WTC11 (cell line): ENCODE results near the gene COL1A1. TPM values are rescaled to one million over a fixed set of nuclear protein-coding genes. Genes with fewer than 3 reads are reported as not detected.

Source experiments
- ATAC-seq: fragments of 200-7000 bp; cut with Tn5 transposase; 2 replicates; pipeline ENCODE4 v1.10.0; 2021; ENCODE audit warnings: mild to moderate bottlenecking, moderate library complexity
- CTCF ChIA-PET: fragments of 300-600 bp; sonication (Branson Sonifier 250); formaldehyde crosslinking; loops from one replicate; lab custom pipeline; 2021; ENCODE audit warnings: antibody characterized with exemption; lab: Charles Lee
- POLR2A ChIA-PET: fragments of 350-600 bp; sonication (Branson Sonifier 250); formaldehyde crosslinking; loops from one replicate; lab custom pipeline; 2021; ENCODE audit warnings: antibody characterized with exemption; lab: Charles Lee
- DNase-seq: peaks from one replicate; pipeline ENCODE4 v3.0.0; 2021; ENCODE audit warnings: low spot score
- H3K27ac Mint-ChIP-seq: 2 replicates; pipeline ENCODE4 v1.8.0; 2021; ENCODE audit warnings: mixed read lengths
- H3K27me3 Mint-ChIP-seq: 2 replicates; pipeline ENCODE4 v1.8.0; 2021; ENCODE audit warnings: low read depth, mild to moderate bottlenecking, moderate library complexity, mixed read lengths
- H3K36me3 Mint-ChIP-seq: 2 replicates; pipeline ENCODE4 v1.8.0; 2021; ENCODE audit warnings: mixed read lengths
- H3K4me1 Mint-ChIP-seq: 2 replicates; pipeline ENCODE4 v1.8.0; 2022; ENCODE audit warnings: mixed read lengths
- H3K4me3 Mint-ChIP-seq: 2 replicates; pipeline ENCODE4 v1.8.0; 2021; ENCODE audit warnings: mild to moderate bottlenecking, moderate library complexity, mixed read lengths
- H3K9me3 Mint-ChIP-seq: 2 replicates; pipeline ENCODE4 v1.8.0; 2021; ENCODE audit warnings: mixed read lengths
- CREM ChIP-seq: sonication (generic); formaldehyde crosslinking; IDR thresholded peaks from 2 replicates; pipeline ENCODE4 v1.8.1; 2022; ENCODE audit warnings: mild to moderate bottlenecking, missing genetic modification reagents, moderate library complexity
- E2F5 ChIP-seq: sonication (generic); formaldehyde crosslinking; IDR thresholded peaks from 2 replicates; pipeline ENCODE4 v1.8.1; 2022; ENCODE audit warnings: mild to moderate bottlenecking, moderate library complexity, missing genetic modification reagents
- GABPB1 ChIP-seq: sonication (generic); formaldehyde crosslinking; IDR thresholded peaks from 2 replicates; pipeline ENCODE4 v1.8.1; 2023; ENCODE audit warnings: mild to moderate bottlenecking, missing genetic modification reagents
- JUN ChIP-seq: sonication (generic); formaldehyde crosslinking; IDR thresholded peaks from 2 replicates; pipeline ENCODE4 v1.8.0; 2023; ENCODE audit warnings: mild to moderate bottlenecking, missing genetic modification reagents
- MXD4 ChIP-seq: fragments of 250-450 bp; sonication (Bioruptor Pico); IDR thresholded peaks from 2 replicates; pipeline ENCODE4 v1.8.0; 2021; ENCODE audit warnings: mild to moderate bottlenecking, moderate library complexity, borderline replicate concordance
- NFATC4 ChIP-seq: fragments of 250-450 bp; sonication (Bioruptor Pico); IDR thresholded peaks from 2 replicates; pipeline ENCODE4 v1.9.0; 2021; ENCODE audit warnings: mild to moderate bottlenecking
- PRDM15 ChIP-seq: sonication (generic); formaldehyde crosslinking; IDR thresholded peaks from 2 replicates; pipeline ENCODE4 v1.8.0; 2022; ENCODE audit warnings: missing genetic modification reagents
- PRRX2 ChIP-seq: fragments of 250-450 bp; sonication (Bioruptor Pico); IDR thresholded peaks from 2 replicates; pipeline ENCODE4 v1.8.0; 2021; ENCODE audit warnings: mild to moderate bottlenecking
- STAT6 ChIP-seq: sonication (generic); formaldehyde crosslinking; conservative IDR thresholded peaks from 2 replicates; pipeline ENCODE4 v1.8.1; 2023; ENCODE audit warnings: mild to moderate bottlenecking, low read depth, missing genetic modification reagents, moderate library complexity
- TEAD1 ChIP-seq: sonication (generic); formaldehyde crosslinking; IDR thresholded peaks from 2 replicates; pipeline ENCODE4 v1.8.0; 2022; ENCODE audit warnings: mild to moderate bottlenecking, missing genetic modification reagents
- TP53 ChIP-seq: sonication (generic); formaldehyde crosslinking; IDR thresholded peaks from 2 replicates; pipeline ENCODE4 v1.8.1; 2023; ENCODE audit warnings: mild to moderate bottlenecking, missing genetic modification reagents
- USF1 ChIP-seq: sonication (generic); formaldehyde crosslinking; IDR thresholded peaks from 2 replicates; pipeline ENCODE4 v1.8.0; 2022; ENCODE audit warnings: mild to moderate bottlenecking, missing genetic modification reagents
- ZBTB21 ChIP-seq: sonication (generic); formaldehyde crosslinking; IDR thresholded peaks from 2 replicates; pipeline ENCODE4 v1.8.1; 2023; ENCODE audit warnings: mild to moderate bottlenecking, missing genetic modification reagents, borderline replicate concordance
- ZNF121 ChIP-seq: sonication (generic); formaldehyde crosslinking; IDR thresholded peaks from 2 replicates; pipeline ENCODE4 v1.8.0; 2023; ENCODE audit warnings: missing genetic modification reagents
- ZNF138 ChIP-seq: sonication (generic); formaldehyde crosslinking; conservative IDR thresholded peaks from 2 replicates; pipeline ENCODE4 v1.8.1; 2022; ENCODE audit warnings: mild to moderate bottlenecking, moderate library complexity, missing genetic modification reagents
- ZNF671 ChIP-seq: fragments of 250-450 bp; sonication (Bioruptor Pico); IDR thresholded peaks from 2 replicates; pipeline ENCODE4 v1.8.0; 2021; ENCODE audit warnings: mild to moderate bottlenecking
- total RNA-seq: library from RNA; stranded (reverse); gene quantifications from 3 replicates; pipeline ENCODE4 v1.2.3, GENCODE V29; 2021
- TF ChIP-seq, protein P1 (sequence below): sonication (generic); formaldehyde crosslinking; IDR thresholded peaks from 2 replicates; pipeline ENCODE4 v1.8.1; 2023; ENCODE audit warnings: mild to moderate bottlenecking, missing genetic modification reagents, borderline replicate concordance
- TF ChIP-seq, protein P2 (sequence below): sonication (generic); formaldehyde crosslinking; IDR thresholded peaks from 2 replicates; pipeline ENCODE4 v1.8.1; 2022; ENCODE audit warnings: low read depth, mild to moderate bottlenecking, moderate library complexity, missing genetic modification reagents, borderline replicate concordance

The COL1A1 gene
- total RNA-seq, 1 experiment from 2014 or later: 52.1 TPM

DNA sequence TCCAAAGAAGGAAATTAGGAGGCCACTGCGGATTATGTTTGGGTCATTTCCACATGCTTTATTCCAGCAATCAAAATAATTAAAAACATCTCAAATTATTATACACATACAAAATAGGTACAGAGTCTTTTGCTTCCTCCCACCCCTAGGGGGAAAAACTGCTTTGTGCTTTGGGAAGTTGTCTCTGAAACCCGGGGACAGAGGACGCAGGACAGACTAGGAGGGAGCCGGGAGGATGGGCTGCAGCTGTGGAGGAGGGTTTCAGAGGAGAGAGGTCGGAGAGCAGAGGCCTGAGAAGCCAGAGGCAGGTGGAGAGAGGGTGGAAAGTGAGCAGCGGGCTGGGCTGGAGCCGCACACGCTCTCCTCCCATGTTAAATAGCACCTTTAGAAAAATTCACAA lies 17.4 kb downstream of the COL1A1 start:
- no peaks in the 10 kb centered on the region for H3K9me3 Mint-ChIP-seq
- peaks cover 17% of the 10 kb centered on the region for H3K36me3 Mint-ChIP-seq

More for the DNA sequence above, 17.4 kb downstream of the COL1A1 start:
- no peak overlapping the region for H3K27ac Mint-ChIP-seq
- ChIA-PET POLR2A (no interaction called here), CTCF (interaction anchor here (1.0 to 1.9 kb wide), 2 partner anchors 90 kb away, joined by 3 to 4 read pairs; partner anchors contain the start of gene TMEM92)
- DNase-seq (no peak), ATAC-seq (peak; percentile 80)
- H3K4me1 Mint-ChIP-seq: peaks cover 32% of the 10 kb centered on the region
- no peak overlapping the region for H3K4me3 Mint-ChIP-seq
- no peak for TF ChIP-seq GABPB1 (CRISPR knock-in tag)
- TF ChIP-seq PRRX2: no peak
- TF ChIP-seq ZNF138 (CRISPR knock-in tag): no peak
- no peak for TF ChIP-seq E2F5 (CRISPR knock-in tag)
- TF ChIP-seq USF1 (CRISPR knock-in tag): no peak
- no peak for TF ChIP-seq JUN (CRISPR knock-in tag)
- TF ChIP-seq MXD4 (CRISPR knock-in tag): no peak
- no peak for TF ChIP-seq PRDM15 (CRISPR knock-in tag)
- no peak for TF ChIP-seq ZBTB21 (CRISPR knock-in tag)
- TF ChIP-seq TEAD1 (CRISPR knock-in tag): no peak
- TF ChIP-seq, protein P1, sequence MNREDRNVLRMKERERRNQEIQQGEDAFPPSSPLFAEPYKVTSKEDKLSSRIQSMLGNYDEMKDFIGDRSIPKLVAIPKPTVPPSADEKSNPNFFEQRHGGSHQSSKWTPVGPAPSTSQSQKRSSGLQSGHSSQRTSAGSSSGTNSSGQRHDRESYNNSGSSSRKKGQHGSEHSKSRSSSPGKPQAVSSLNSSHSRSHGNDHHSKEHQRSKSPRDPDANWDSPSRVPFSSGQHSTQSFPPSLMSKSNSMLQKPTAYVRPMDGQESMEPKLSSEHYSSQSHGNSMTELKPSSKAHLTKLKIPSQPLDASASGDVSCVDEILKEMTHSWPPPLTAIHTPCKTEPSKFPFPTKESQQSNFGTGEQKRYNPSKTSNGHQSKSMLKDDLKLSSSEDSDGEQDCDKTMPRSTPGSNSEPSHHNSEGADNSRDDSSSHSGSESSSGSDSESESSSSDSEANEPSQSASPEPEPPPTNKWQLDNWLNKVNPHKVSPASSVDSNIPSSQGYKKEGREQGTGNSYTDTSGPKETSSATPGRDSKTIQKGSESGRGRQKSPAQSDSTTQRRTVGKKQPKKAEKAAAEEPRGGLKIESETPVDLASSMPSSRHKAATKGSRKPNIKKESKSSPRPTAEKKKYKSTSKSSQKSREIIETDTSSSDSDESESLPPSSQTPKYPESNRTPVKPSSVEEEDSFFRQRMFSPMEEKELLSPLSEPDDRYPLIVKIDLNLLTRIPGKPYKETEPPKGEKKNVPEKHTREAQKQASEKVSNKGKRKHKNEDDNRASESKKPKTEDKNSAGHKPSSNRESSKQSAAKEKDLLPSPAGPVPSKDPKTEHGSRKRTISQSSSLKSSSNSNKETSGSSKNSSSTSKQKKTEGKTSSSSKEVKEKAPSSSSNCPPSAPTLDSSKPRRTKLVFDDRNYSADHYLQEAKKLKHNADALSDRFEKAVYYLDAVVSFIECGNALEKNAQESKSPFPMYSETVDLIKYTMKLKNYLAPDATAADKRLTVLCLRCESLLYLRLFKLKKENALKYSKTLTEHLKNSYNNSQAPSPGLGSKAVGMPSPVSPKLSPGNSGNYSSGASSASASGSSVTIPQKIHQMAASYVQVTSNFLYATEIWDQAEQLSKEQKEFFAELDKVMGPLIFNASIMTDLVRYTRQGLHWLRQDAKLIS: no peak
- TF ChIP-seq, protein P2, sequence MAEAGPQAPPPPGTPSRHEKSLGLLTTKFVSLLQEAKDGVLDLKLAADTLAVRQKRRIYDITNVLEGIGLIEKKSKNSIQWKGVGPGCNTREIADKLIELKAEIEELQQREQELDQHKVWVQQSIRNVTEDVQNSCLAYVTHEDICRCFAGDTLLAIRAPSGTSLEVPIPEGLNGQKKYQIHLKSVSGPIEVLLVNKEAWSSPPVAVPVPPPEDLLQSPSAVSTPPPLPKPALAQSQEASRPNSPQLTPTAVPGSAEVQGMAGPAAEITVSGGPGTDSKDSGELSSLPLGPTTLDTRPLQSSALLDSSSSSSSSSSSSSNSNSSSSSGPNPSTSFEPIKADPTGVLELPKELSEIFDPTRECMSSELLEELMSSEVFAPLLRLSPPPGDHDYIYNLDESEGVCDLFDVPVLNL (CRISPR knock-in tag): no peak
- TF ChIP-seq NFATC4 (CRISPR knock-in tag): no peak
- TF ChIP-seq CREM (CRISPR knock-in tag): no peak
- no peak for TF ChIP-seq ZNF671 (CRISPR knock-in tag)
- TF ChIP-seq ZNF121 (CRISPR knock-in tag): no peak
- TF ChIP-seq STAT6 (CRISPR knock-in tag): no peak
- no peak for TF ChIP-seq TP53
- no peaks in the 10 kb centered on the region; the same call in 1 of the 2 replicates for H3K27me3 Mint-ChIP-seq
